ENCODE results near the gene DLG5.

The DLG5 gene

GRCh38 chr10:77796311-77796915 is 130.1 kb downstream of the DLG5 start:
- no peaks in the 10 kb centered on the region for H3K27me3 ChIP-seq (ENCODE audit: low read length)
- no peaks in the 10 kb centered on the region for H3K9me2 ChIP-seq (replicated peaks; ENCODE audit: insufficient read depth, low read length)
- H3K4me3 ChIP-seq (ENCODE audit: insufficient read depth, low read length, poor library complexity, severe bottlenecking): no peak overlapping the region
- no peaks in the 10 kb centered on the region for H3F3A ChIP-seq (ENCODE audit: insufficient read depth)
- no peaks in the 10 kb centered on the region for H3K9me3 ChIP-seq (ENCODE audit: insufficient read depth, low read length)
- H4K20me1 ChIP-seq (ENCODE audit: low read depth, low read length): no peaks in the 10 kb centered on the region
- no peak overlapping the region for H2AFZ ChIP-seq (ENCODE audit: low read depth, low read length, severe bottlenecking)
- no peak overlapping the region for H3K27ac ChIP-seq (ENCODE audit: low read depth, low read length)
- TF ChIP-seq EZH2phosphoT487 (conservative IDR thresholded peaks at IDR 0.05; ENCODE audit: low read length) (no peak), CTCF (IDR thresholded peaks at IDR 0.05; ENCODE audit: insufficient read depth, low read length, poor library complexity, severe bottlenecking) (no peak)
- H3K36me3 ChIP-seq (ENCODE audit: low read length): no peaks in the 10 kb centered on the region
- no peak overlapping the region for H3K4me2 ChIP-seq (ENCODE audit: low read depth, low read length, poor library complexity, severe bottlenecking)
- no peak overlapping the region for H3K9ac ChIP-seq (ENCODE audit: low read length)
- no peaks in the 10 kb centered on the region for H3K79me2 ChIP-seq (ENCODE audit: insufficient read depth, low read length)

GRCh38 chr10:77795426-77796055 is 131.0 kb downstream of the DLG5 start:
- TF ChIP-seq EZH2phosphoT487 (conservative IDR thresholded peaks at IDR 0.05; ENCODE audit: low read length) (no peak), CTCF (IDR thresholded peaks at IDR 0.05; ENCODE audit: insufficient read depth, low read length, poor library complexity, severe bottlenecking) (no peak)
- no peak overlapping the region for H2AFZ ChIP-seq (ENCODE audit: low read depth, low read length, severe bottlenecking)
- no peaks in the 10 kb centered on the region for H3K36me3 ChIP-seq (ENCODE audit: low read length)
- H4K20me1 ChIP-seq (ENCODE audit: low read depth, low read length): no peaks in the 10 kb centered on the region
- H3K4me3 ChIP-seq (ENCODE audit: insufficient read depth, low read length, poor library complexity, severe bottlenecking): no peak overlapping the region
- H3K9ac ChIP-seq (ENCODE audit: low read length): no peak overlapping the region
- no peaks in the 10 kb centered on the region for H3K9me3 ChIP-seq (ENCODE audit: insufficient read depth, low read length)
- no peak overlapping the region for H3K27ac ChIP-seq (ENCODE audit: low read depth, low read length)
- H3K27me3 ChIP-seq (ENCODE audit: low read length): no peaks in the 10 kb centered on the region
- H3K4me2 ChIP-seq (ENCODE audit: low read depth, low read length, poor library complexity, severe bottlenecking): no peak overlapping the region
- H3K9me2 ChIP-seq (replicated peaks; ENCODE audit: insufficient read depth, low read length): no peaks in the 10 kb centered on the region
- no peaks in the 10 kb centered on the region for H3F3A ChIP-seq (ENCODE audit: insufficient read depth)
- no peaks in the 10 kb centered on the region for H3K79me2 ChIP-seq (ENCODE audit: insufficient read depth, low read length)

GRCh38 chr10:77794256-77795142 is 132.1 kb downstream of the DLG5 start:
- H3K4me3 ChIP-seq (ENCODE audit: insufficient read depth, low read length, poor library complexity, severe bottlenecking): no peak overlapping the region
- H3K36me3 ChIP-seq (ENCODE audit: low read length): no peaks in the 10 kb centered on the region
- no peaks in the 10 kb centered on the region for H3K9me2 ChIP-seq (replicated peaks; ENCODE audit: insufficient read depth, low read length)

More at GRCh38 chr10:77794256-77795142, 132.1 kb downstream of the DLG5 start:
- Histone ChIP-seq H3K4me2 (ENCODE audit: low read depth, low read length, poor library complexity, severe bottlenecking) (no peak overlapping the region), H2AFZ (ENCODE audit: low read depth, low read length, severe bottlenecking) (no peak overlapping the region), H3K9me3 (ENCODE audit: insufficient read depth, low read length) (no peaks in the 10 kb centered on the region), H3K27ac (ENCODE audit: low read depth, low read length) (no peak overlapping the region), H3K79me2 (ENCODE audit: insufficient read depth, low read length) (no peaks in the 10 kb centered on the region), H3K9ac (ENCODE audit: low read length) (no peak overlapping the region), H3F3A (ENCODE audit: insufficient read depth) (no peaks in the 10 kb centered on the region), H4K20me1 (ENCODE audit: low read depth, low read length) (no peaks in the 10 kb centered on the region), H3K27me3 (ENCODE audit: low read length) (no peaks in the 10 kb centered on the region)
- TF ChIP-seq EZH2phosphoT487 (conservative IDR thresholded peaks at IDR 0.05; ENCODE audit: low read length) (no peak), CTCF (IDR thresholded peaks at IDR 0.05; ENCODE audit: insufficient read depth, low read length, poor library complexity, severe bottlenecking) (no peak)

Measured in SU-DHL-6 (cell line).